Memory B cell (primary cell): ENCODE measurements around the gene GPR176.

Source experiments
- ATAC-seq: fragments of 150-1000 bp; cut with Tn5 transposase; 2 replicates; pipeline ENCODE4 v1.10.0; 2021; ENCODE audit warnings: low read depth, mild to moderate bottlenecking, moderate library complexity
- DNase-seq, 2 donors: peaks; one replicate each; pipeline ENCODE4 v3.0.0; 2022; ENCODE audit warnings: low spot score in 2 of 2
- H3K27ac Mint-ChIP-seq: one replicate; pipeline ENCODE4 v1.8.0; 2022; ENCODE audit warnings: mild to moderate bottlenecking, moderate library complexity, mixed read lengths
- H3K27me3 Mint-ChIP-seq: one replicate; pipeline ENCODE4 v1.8.0; 2022; ENCODE audit warnings: mixed read lengths
- H3K36me3 Mint-ChIP-seq: one replicate; pipeline ENCODE4 v1.8.0; 2022; ENCODE audit warnings: mild to moderate bottlenecking, mixed read lengths
- H3K4me1 Mint-ChIP-seq: one replicate; pipeline ENCODE4 v1.8.0; 2022; ENCODE audit warnings: mixed read lengths
- H3K4me3 Mint-ChIP-seq: one replicate; pipeline ENCODE4 v1.8.0; 2022; ENCODE audit warnings: mild to moderate bottlenecking, moderate library complexity, mixed read lengths
- H3K9me3 Mint-ChIP-seq: one replicate; pipeline ENCODE4 v1.8.0; 2022; ENCODE audit warnings: mixed read lengths

Gene GPR176

DNA sequence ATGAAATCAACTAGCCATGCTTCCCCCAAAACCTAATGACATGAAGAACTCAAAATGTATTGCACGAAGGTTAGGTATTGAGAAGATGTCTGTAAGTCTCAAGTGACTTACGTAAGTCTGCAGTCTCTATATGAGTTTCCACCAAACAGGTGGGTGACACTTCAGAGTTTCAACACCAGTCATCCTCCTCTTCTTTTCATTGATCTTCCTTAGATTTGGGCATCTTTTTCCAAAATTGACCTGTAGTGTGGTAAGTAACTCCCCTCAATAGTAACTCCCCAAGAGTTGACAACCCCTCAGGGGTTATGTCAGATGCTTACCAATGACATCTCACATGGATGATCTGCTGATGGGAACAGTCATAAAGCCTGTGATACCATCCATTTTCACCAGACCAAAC is 46.1 kb downstream of the GPR176 start:
- peaks cover 6% of the 10 kb centered on the region for H3K27me3 Mint-ChIP-seq
- H3K4me3 Mint-ChIP-seq, result no peak overlapping the region
- H3K4me1 Mint-ChIP-seq, result no peaks in the 10 kb centered on the region
- H3K9me3 Mint-ChIP-seq, result no peaks in the 10 kb centered on the region
- DNase-seq, result no peak
- no peaks in the 10 kb centered on the region for H3K36me3 Mint-ChIP-seq
- ATAC-seq, result no peak
- no peak overlapping the region for H3K27ac Mint-ChIP-seq

DNA sequence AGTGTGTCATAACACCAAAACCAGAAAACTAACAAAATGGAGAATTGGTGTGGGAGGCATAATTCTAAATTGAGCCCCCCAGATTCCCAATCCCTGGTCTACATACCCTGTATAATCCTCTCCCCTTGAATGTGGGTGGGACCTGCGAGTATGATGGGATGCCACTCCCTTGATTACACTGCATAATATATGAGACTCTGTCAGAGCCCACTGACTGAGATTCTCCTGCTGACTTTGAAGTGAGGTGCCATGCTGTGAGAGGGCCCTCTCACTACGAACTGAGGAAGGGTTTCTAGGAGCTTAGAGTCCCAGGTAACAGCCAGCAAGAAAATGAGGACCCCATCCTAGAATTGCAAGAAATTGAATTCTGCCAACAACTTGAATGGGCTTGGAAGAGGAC is 49.5 kb downstream of the GPR176 start:
- ATAC-seq, result no peak
- no peak for DNase-seq
- no peak overlapping the region for H3K4me3 Mint-ChIP-seq
- H3K36me3 Mint-ChIP-seq, result no peaks in the 10 kb centered on the region
- peaks cover 10% of the 10 kb centered on the region for H3K27me3 Mint-ChIP-seq
- no peaks in the 10 kb centered on the region for H3K9me3 Mint-ChIP-seq
- H3K4me1 Mint-ChIP-seq, result no peaks in the 10 kb centered on the region
- H3K27ac Mint-ChIP-seq, result no peak overlapping the region

DNA sequence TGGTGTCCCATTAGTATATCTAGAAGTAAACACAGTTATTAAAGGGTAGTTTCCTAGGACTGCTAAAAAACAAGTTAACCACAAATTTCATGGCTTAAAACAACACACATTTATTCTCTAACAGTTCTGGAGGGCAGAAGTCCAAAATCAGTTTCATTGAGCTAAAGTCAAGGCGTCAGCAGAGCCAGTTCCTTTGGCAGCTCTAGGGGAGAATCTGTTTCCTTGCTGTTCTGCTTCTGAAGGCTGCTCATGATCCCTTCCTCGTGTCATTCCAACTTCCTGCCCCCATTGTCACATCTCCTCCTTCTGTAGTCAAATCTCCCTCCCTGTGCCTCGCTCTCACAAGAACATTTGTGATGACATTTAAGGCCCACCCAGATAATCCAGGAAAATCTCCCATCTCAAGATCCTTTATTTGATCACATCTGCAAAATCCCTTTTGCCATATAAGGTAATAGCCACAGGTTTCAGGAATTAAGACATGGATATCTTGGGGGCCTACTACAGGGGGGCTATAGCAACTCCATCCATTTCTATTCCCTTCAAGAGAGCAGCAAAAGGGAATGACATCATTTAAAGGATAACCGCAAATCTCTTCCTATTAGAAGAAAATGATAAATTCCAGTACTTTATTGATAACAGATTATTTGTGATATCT is 50.1 kb downstream of the GPR176 start:
- Mint-ChIP-seq H3K9me3 (no peaks in the 10 kb centered on the region), H3K4me3 (no peak overlapping the region), H3K36me3 (no peaks in the 10 kb centered on the region), H3K4me1 (no peaks in the 10 kb centered on the region), H3K27ac (no peak overlapping the region), H3K27me3 (peaks cover 12% of the 10 kb centered on the region)
- DNase-seq (no peak), ATAC-seq (no peak)

- DNase-seq, result no peak
- Mint-ChIP-seq H3K27me3 (peaks cover 15% of the 10 kb centered on the region), H3K36me3 (no peaks in the 10 kb centered on the region), H3K27ac (no peak overlapping the region), H3K9me3 (no peaks in the 10 kb centered on the region), H3K4me3 (no peak overlapping the region), H3K4me1 (no peaks in the 10 kb centered on the region)
- ATAC-seq, result no peak
Observed at GRCh38 chr15:39869254-39869653, 50.8 kb downstream of the GPR176 start.

DNA sequence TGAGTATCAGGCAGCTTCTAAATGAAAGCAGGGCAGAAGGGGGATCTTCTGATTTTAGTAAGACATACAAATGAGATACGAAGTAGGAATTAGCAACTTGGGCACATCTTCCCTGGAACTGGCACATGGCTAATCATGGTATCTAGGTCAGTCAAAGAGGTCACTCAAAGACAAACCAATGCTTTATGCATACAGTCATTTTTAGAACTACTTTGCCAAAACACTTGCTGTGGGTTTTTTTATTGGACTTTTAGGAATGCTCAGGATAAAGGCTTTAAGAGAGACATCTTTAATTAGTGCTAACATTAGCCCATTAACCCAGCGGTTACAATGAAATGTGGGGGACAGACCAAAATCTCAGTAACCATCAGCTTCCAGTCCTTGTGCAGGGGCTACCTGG is 51.7 kb downstream of the GPR176 start:
- H3K27me3 Mint-ChIP-seq, result peaks cover 16% of the 10 kb centered on the region
- H3K4me1 Mint-ChIP-seq, result no peaks in the 10 kb centered on the region
- H3K9me3 Mint-ChIP-seq, result no peaks in the 10 kb centered on the region
- H3K27ac Mint-ChIP-seq, result no peak overlapping the region
- no peak overlapping the region for H3K4me3 Mint-ChIP-seq
- H3K36me3 Mint-ChIP-seq, result no peaks in the 10 kb centered on the region
- no peak for DNase-seq
- ATAC-seq, result no peak

- H3K4me3 Mint-ChIP-seq, result no peak overlapping the region
- DNase-seq, result no peak
- peaks cover 19% of the 10 kb centered on the region for H3K27me3 Mint-ChIP-seq
- H3K36me3 Mint-ChIP-seq, result no peaks in the 10 kb centered on the region
- no peak overlapping the region for H3K27ac Mint-ChIP-seq
- no peak for ATAC-seq
- no peaks in the 10 kb centered on the region for H3K4me1 Mint-ChIP-seq
- H3K9me3 Mint-ChIP-seq, result no peaks in the 10 kb centered on the region
Observed at GRCh38 chr15:39864116-39864515, 56.0 kb downstream of the GPR176 start.

DNA sequence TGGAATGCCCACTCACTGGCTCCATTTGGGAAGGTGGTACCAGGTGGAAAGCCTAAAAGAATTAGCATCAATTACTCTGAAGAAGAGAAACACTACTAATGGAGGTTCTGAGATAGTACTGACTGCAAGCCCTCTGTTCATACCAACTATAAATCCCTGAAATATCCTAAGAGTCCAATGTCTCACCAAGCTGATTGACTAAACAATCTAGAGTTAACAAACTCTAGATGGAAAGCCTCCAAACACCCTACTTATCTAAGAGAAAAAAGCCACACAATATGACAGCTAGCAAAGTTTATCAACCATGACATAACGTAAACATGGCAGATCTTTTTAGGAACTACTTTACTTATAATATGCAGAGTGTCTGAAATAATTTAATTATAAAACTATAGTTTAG is 59.2 kb downstream of the GPR176 start:
- ATAC-seq (no peak), DNase-seq (no peak)
- H3K9me3 Mint-ChIP-seq, result no peaks in the 10 kb centered on the region
- H3K36me3 Mint-ChIP-seq, result peaks cover 1% of the 10 kb centered on the region
- no peaks in the 10 kb centered on the region for H3K4me1 Mint-ChIP-seq
- peaks cover 12% of the 10 kb centered on the region for H3K27me3 Mint-ChIP-seq
- H3K27ac Mint-ChIP-seq, result no peak overlapping the region
- H3K4me3 Mint-ChIP-seq, result no peak overlapping the region

GRCh38 chr15:39860200-39860599 is 59.9 kb downstream of the GPR176 start:
- no peak overlapping the region for H3K4me3 Mint-ChIP-seq
- H3K36me3 Mint-ChIP-seq, result peaks cover 1% of the 10 kb centered on the region
- H3K4me1 Mint-ChIP-seq, result no peaks in the 10 kb centered on the region
- H3K9me3 Mint-ChIP-seq, result no peaks in the 10 kb centered on the region
- ATAC-seq, result no peak
- H3K27ac Mint-ChIP-seq, result no peak overlapping the region
- H3K27me3 Mint-ChIP-seq, result peaks cover 11% of the 10 kb centered on the region
- no peak for DNase-seq

GRCh38 chr15:39859636-39860035 is 60.4 kb downstream of the GPR176 start:
- Mint-ChIP-seq H3K36me3 (peaks cover 1% of the 10 kb centered on the region), H3K4me3 (no peak overlapping the region), H3K9me3 (no peaks in the 10 kb centered on the region), H3K27ac (no peak overlapping the region), H3K27me3 (peaks cover 13% of the 10 kb centered on the region), H3K4me1 (no peaks in the 10 kb centered on the region)
- no peak for DNase-seq
- no peak for ATAC-seq

GRCh38 chr15:39857132-39857531 is 62.9 kb downstream of the GPR176 start:
- Mint-ChIP-seq H3K4me1 (no peaks in the 10 kb centered on the region), H3K4me3 (no peak overlapping the region), H3K27me3 (peaks cover 9% of the 10 kb centered on the region), H3K36me3 (peaks cover 1% of the 10 kb centered on the region), H3K27ac (no peak overlapping the region), H3K9me3 (no peaks in the 10 kb centered on the region)
- ATAC-seq (no peak), DNase-seq (no peak)

GRCh38 chr15:39856357-39856756 is 63.7 kb downstream of the GPR176 start:
- Mint-ChIP-seq H3K4me1 (no peaks in the 10 kb centered on the region), H3K36me3 (peaks cover 1% of the 10 kb centered on the region), H3K9me3 (no peaks in the 10 kb centered on the region), H3K27ac (no peak overlapping the region), H3K4me3 (no peak overlapping the region), H3K27me3 (peaks cover 9% of the 10 kb centered on the region)
- ATAC-seq, result no peak
- no peak for DNase-seq

GRCh38 chr15:39855400-39855799 is 64.7 kb downstream of the GPR176 start:
- no peak overlapping the region for H3K4me3 Mint-ChIP-seq
- no peaks in the 10 kb centered on the region for H3K9me3 Mint-ChIP-seq
- peaks cover 1% of the 10 kb centered on the region for H3K36me3 Mint-ChIP-seq
- ATAC-seq (no peak), DNase-seq (no peak)
- H3K27ac Mint-ChIP-seq, result no peak overlapping the region
- H3K4me1 Mint-ChIP-seq, result no peaks in the 10 kb centered on the region
- peaks cover 8% of the 10 kb centered on the region for H3K27me3 Mint-ChIP-seq

DNA sequence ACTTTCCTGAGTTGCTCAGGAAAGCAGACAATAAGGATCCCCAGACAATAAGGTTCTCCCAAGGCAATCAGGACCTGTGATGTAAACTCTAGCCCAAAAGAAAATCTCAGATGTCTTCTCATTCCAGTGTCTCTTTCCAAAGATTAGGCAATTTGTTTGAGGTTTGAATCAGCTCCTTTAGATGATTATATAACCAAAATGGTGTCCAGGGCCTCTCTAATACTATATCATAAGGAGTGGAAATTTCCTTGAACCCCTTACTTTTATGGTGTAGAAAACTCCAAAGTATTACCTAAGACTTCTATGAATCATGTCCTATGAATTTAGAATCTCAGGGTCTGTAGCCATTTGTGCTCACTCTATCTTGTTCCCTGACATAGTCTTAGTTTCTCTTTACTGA is 65.9 kb downstream of the GPR176 start:
- Mint-ChIP-seq H3K4me1 (no peaks in the 10 kb centered on the region), H3K36me3 (peaks cover 1% of the 10 kb centered on the region), H3K4me3 (no peak overlapping the region), H3K27me3 (peaks cover 5% of the 10 kb centered on the region), H3K9me3 (no peaks in the 10 kb centered on the region), H3K27ac (no peak overlapping the region)
- no peak for ATAC-seq
- no peak for DNase-seq

- no peaks in the 10 kb centered on the region for H3K9me3 Mint-ChIP-seq
- no peak overlapping the region for H3K27ac Mint-ChIP-seq
- H3K36me3 Mint-ChIP-seq, result no peaks in the 10 kb centered on the region
- peaks cover 5% of the 10 kb centered on the region for H3K27me3 Mint-ChIP-seq
- no peak for ATAC-seq
- no peak overlapping the region for H3K4me3 Mint-ChIP-seq
- no peaks in the 10 kb centered on the region for H3K4me1 Mint-ChIP-seq
- no peak for DNase-seq
Observed at GRCh38 chr15:39852250-39852649, 67.8 kb downstream of the GPR176 start.

DNA sequence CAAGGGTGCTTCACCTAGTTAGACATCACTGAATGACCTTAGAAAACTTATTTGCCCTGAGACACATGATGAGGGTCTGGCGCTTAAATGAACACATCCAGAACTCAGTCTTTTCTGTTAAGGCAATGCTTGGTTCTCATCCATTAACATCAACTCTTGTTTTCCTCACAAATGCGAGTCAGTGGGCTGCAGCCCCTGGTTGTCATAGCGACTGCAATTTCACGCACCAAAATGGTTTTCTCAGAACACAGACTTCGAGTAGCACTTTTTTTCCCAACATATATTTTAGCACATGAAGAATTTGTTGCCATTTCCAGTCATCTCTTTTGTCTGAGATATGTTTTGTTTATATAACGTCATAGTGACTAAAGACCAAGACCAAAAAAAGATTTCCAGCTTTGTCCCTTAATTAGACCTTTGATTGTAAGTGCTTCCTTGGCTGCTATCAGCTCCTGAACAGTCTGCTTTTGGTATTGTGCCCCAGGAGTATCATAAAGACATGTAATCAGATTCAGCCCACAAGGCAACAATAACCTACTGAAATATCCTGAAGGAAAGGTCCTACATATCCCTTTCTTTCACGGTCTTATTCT is 68.5 kb downstream of the GPR176 start:
- H3K27ac Mint-ChIP-seq, result no peak overlapping the region
- ATAC-seq (no peak), DNase-seq (no peak)
- H3K9me3 Mint-ChIP-seq, result no peaks in the 10 kb centered on the region
- no peaks in the 10 kb centered on the region for H3K4me1 Mint-ChIP-seq
- H3K27me3 Mint-ChIP-seq, result peaks cover 5% of the 10 kb centered on the region
- H3K36me3 Mint-ChIP-seq, result no peaks in the 10 kb centered on the region
- no peak overlapping the region for H3K4me3 Mint-ChIP-seq
